SU-DHL-6 (cell line): ENCODE measurements around the gene BDNF.

Experiments used
- H2AFZ ChIP-seq: fragments of 200-600 bp; sonication (generic); 2 replicates; pipeline ENCODE4 v1.6.1; 2014; ENCODE audit warnings: low read depth, mild to moderate bottlenecking, moderate library complexity, mixed read lengths, antibody characterized with exemption, low read length; ENCODE audit not compliant: severe bottlenecking
- H3F3A ChIP-seq: fragments of 200-600 bp; shearing (Covaris generic); 2 replicates; pipeline ENCODE4 v1.6.0; 2016; ENCODE audit warnings: antibody characterized with exemption, mild to moderate bottlenecking; ENCODE audit not compliant: insufficient read depth
- H3K27ac ChIP-seq: fragments of 200-600 bp; sonication (generic); 2 replicates; pipeline ENCODE4 v1.5.1; 2016; ENCODE audit warnings: low read depth, mild to moderate bottlenecking, low read length, moderate library complexity, mixed read lengths
- H3K27me3 ChIP-seq: fragments of 200-600 bp; sonication (generic), shearing (Covaris generic); 2 replicates; pipeline ENCODE4 v1.6.0; 2014; ENCODE audit warnings: mild to moderate bottlenecking, low read length
- H3K36me3 ChIP-seq: fragments of 200-600 bp; sonication (generic); 2 replicates; pipeline ENCODE4 v1.6.1; 2014; ENCODE audit warnings: mild to moderate bottlenecking, low read length, mixed read lengths
- H3K4me2 ChIP-seq: fragments of 300-600, 200-600 bp; shearing (Covaris generic), sonication (generic); 2 replicates; pipeline ENCODE4 v1.6.0; 2014; ENCODE audit warnings: low read length, low read depth, mild to moderate bottlenecking; ENCODE audit not compliant: poor library complexity, severe bottlenecking
- H3K4me3 ChIP-seq: fragments of 200-600 bp; sonication (generic); 2 replicates; pipeline ENCODE4 v1.5.1; 2014; ENCODE audit warnings: antibody characterized with exemption, low read length, mild to moderate bottlenecking, mixed read lengths; ENCODE audit not compliant: insufficient read depth, poor library complexity, severe bottlenecking
- H3K79me2 ChIP-seq: fragments of 200-600 bp; sonication (generic); 2 replicates; pipeline ENCODE4 v1.6.1; 2014; ENCODE audit warnings: mild to moderate bottlenecking, low read length, moderate library complexity; ENCODE audit not compliant: insufficient read depth
- H3K9ac ChIP-seq: fragments of 200-600 bp; sonication (generic); 2 replicates; pipeline ENCODE4 v1.7.0; 2014; ENCODE audit warnings: mild to moderate bottlenecking, low read length
- H3K9me2 ChIP-seq: fragments of 200-600 bp; sonication (generic); replicated peaks from 2 replicates; pipeline ENCODE4 v1.6.1; 2014; ENCODE audit warnings: low read length; ENCODE audit not compliant: insufficient read depth
- H3K9me3 ChIP-seq: fragments of 200-600 bp; sonication (generic); 2 replicates; pipeline ENCODE4 v1.6.1; 2014; ENCODE audit warnings: low read length, mixed read lengths; ENCODE audit not compliant: insufficient read depth
- H4K20me1 ChIP-seq: fragments of 200-600 bp; sonication (generic); 2 replicates; pipeline ENCODE4 v1.6.1; 2014; ENCODE audit warnings: low read depth, mild to moderate bottlenecking, antibody characterized with exemption, low read length, moderate library complexity, mixed read lengths
- EZH2phosphoT487 ChIP-seq: fragments of 200-600 bp; sonication (generic), shearing (Covaris generic); conservative IDR thresholded peaks from 2 replicates; pipeline ENCODE4 v1.6.1; 2018; ENCODE audit warnings: mild to moderate bottlenecking, antibody characterized with exemption, low read length, moderate library complexity, mixed read lengths
- TF ChIP-seq, protein P1 (sequence below): fragments of 200-600 bp; sonication (generic); IDR thresholded peaks from one replicate; pipeline ENCODE4 v1.5.1; 2017; ENCODE audit warnings: antibody characterized with exemption, mild to moderate bottlenecking, low read length, moderate library complexity; ENCODE audit not compliant: insufficient read depth, poor library complexity, severe bottlenecking

The BDNF gene

DNA sequence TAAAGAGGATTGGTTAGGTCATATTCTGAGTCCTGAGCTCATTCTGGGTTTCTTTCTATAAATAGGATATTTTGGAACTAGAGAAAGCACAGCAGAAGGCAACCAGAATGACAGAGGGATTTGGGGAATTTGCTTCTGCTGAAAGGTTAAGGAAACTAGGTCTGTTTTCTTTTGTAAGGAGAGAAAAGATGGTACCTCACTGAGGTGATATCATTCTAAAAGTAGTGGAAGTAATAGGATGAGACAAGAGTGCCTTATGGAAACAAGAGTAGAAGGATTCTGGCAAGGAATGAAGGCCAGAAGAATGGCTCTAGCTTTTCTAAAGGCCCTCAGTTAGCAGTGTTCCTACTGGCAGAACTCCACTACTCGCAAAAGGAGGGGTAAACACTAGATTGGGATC is 26.7 kb upstream of the BDNF start:
- H3K9me3 ChIP-seq, result no peaks in the 10 kb centered on the region
- H2AFZ ChIP-seq, result no peak overlapping the region
- H3K36me3 ChIP-seq, result no peaks in the 10 kb centered on the region
- H3K27ac ChIP-seq, result no peak overlapping the region
- no peak overlapping the region for H3K4me2 ChIP-seq
- H3K27me3 ChIP-seq, result no peaks in the 10 kb centered on the region
- H3F3A ChIP-seq, result no peaks in the 10 kb centered on the region
- no peak overlapping the region for H3K9ac ChIP-seq
- no peak overlapping the region for H3K4me3 ChIP-seq
- no peaks in the 10 kb centered on the region for H3K9me2 ChIP-seq
- TF ChIP-seq, protein P1, sequence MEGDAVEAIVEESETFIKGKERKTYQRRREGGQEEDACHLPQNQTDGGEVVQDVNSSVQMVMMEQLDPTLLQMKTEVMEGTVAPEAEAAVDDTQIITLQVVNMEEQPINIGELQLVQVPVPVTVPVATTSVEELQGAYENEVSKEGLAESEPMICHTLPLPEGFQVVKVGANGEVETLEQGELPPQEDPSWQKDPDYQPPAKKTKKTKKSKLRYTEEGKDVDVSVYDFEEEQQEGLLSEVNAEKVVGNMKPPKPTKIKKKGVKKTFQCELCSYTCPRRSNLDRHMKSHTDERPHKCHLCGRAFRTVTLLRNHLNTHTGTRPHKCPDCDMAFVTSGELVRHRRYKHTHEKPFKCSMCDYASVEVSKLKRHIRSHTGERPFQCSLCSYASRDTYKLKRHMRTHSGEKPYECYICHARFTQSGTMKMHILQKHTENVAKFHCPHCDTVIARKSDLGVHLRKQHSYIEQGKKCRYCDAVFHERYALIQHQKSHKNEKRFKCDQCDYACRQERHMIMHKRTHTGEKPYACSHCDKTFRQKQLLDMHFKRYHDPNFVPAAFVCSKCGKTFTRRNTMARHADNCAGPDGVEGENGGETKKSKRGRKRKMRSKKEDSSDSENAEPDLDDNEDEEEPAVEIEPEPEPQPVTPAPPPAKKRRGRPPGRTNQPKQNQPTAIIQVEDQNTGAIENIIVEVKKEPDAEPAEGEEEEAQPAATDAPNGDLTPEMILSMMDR, result no peak
- no peak for TF ChIP-seq EZH2phosphoT487
- no peaks in the 10 kb centered on the region for H3K79me2 ChIP-seq
- no peaks in the 10 kb centered on the region for H4K20me1 ChIP-seq

DNA sequence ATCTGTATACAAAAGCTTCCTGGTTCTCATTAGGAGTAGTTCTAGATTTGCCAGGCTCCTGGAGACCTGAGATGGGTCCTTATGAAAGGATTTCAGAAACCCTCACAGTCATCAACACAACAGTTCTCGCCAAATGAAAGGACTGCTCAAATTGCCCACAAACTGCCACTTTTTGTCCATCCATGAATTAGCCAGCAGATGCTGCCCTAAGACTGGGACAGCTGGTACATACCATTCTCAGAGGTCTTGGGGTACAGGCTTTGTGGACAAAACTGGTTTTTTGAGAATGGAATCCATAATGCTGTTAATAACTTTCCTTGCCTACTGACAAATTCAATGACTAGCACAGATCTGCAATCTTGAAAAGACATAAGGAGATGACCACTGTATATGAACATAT is 23.4 kb upstream of the BDNF start:
- no peaks in the 10 kb centered on the region for H3K79me2 ChIP-seq
- H3K4me2 ChIP-seq, result no peak overlapping the region
- no peaks in the 10 kb centered on the region for H3K27me3 ChIP-seq

GRCh38 chr11:27722953-27723344 is 22.7 kb upstream of the BDNF start:
- H3K9ac ChIP-seq, result no peak overlapping the region
- no peak overlapping the region for H3K4me3 ChIP-seq
- no peak for TF ChIP-seq EZH2phosphoT487
- TF ChIP-seq, protein P1, result no peak
- no peaks in the 10 kb centered on the region for H3K9me3 ChIP-seq
- no peaks in the 10 kb centered on the region for H3K27me3 ChIP-seq
- no peak overlapping the region for H3K27ac ChIP-seq
- no peaks in the 10 kb centered on the region for H3F3A ChIP-seq
- no peak overlapping the region for H2AFZ ChIP-seq
- H3K4me2 ChIP-seq, result no peak overlapping the region
- H3K79me2 ChIP-seq, result no peaks in the 10 kb centered on the region
- no peaks in the 10 kb centered on the region for H4K20me1 ChIP-seq
- H3K9me2 ChIP-seq, result no peaks in the 10 kb centered on the region
- H3K36me3 ChIP-seq, result no peaks in the 10 kb centered on the region

More for the DNA sequence above, 23.4 kb upstream of the BDNF start:
- Histone ChIP-seq H3K36me3 (no peaks in the 10 kb centered on the region), H3K9me3 (no peaks in the 10 kb centered on the region), H3K9ac (no peak overlapping the region), H2AFZ (no peak overlapping the region), H4K20me1 (no peaks in the 10 kb centered on the region), H3K9me2 (no peaks in the 10 kb centered on the region), H3F3A (no peaks in the 10 kb centered on the region), H3K27ac (no peak overlapping the region), H3K4me3 (no peak overlapping the region)
- TF ChIP-seq, protein P1, result no peak
- TF ChIP-seq EZH2phosphoT487, result no peak
